ENCODE measurements around the gene GFOD1. TPM values are rescaled to one million over a fixed set of nuclear protein-coding genes. Genes with fewer than 3 reads are reported as not detected.

GFOD1 gene
- total and polyA plus RNA-seq, 4 donors = 2.6 to 16.8 (median 5.0) TPM

DNA sequence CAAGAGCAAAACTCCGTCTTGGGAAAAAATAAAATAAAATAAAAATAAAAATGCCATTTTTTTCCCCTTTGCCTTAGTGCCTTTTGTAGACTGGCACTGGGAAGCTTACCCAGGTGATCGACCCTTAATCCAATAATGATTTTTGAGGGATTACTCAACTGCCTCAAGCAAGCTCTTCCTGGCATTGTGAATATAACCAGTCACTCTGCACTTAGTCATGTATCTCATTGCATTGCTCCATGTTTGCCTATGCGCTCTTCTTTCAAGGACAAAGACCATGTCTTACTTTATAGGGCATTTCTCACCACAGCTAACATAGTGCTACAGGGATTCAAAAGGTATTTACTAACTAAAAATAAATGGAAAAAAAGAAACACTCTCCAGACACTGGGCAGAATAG, 13.0 kb downstream of the GFOD1 start:
- no peak for TF ChIP-seq REST (IDR thresholded peaks at IDR 0.05)
- TF ChIP-seq NR2F2 (IDR thresholded peaks at IDR 0.05) = no peak
- TF ChIP-seq TAF1 (conservative IDR thresholded peaks at IDR 0.05) = no peak
- TF ChIP-seq SP1 (IDR thresholded peaks at IDR 0.05) = peak; percentile 51
- TF ChIP-seq HNF4A (conservative IDR thresholded peaks at IDR 0.05) = peak; percentile 60 to 66
- peak; percentile 59 for TF ChIP-seq ATF3 (IDR thresholded peaks at IDR 0.05)
- peak; percentile 54 to 68 for TF ChIP-seq RXRA (IDR thresholded peaks at IDR 0.05)
- peak; percentile 27 for TF ChIP-seq HNF4G (IDR thresholded peaks at IDR 0.05)
- TF ChIP-seq GABPA (IDR thresholded peaks at IDR 0.05 in 1 of 2, conservative IDR thresholded peaks at IDR 0.05 in 1 of 2) = no peak
- TF ChIP-seq RAD21 (IDR thresholded peaks at IDR 0.05) = peak; percentile 9 to 35
- TF ChIP-seq JUND (IDR thresholded peaks at IDR 0.05) = peak; percentile 40 to 48
- no peak for DNase-seq (ENCODE audit: low spot score)
- Histone ChIP-seq H3K36me3 (ENCODE audit: control insufficient read depth in 4 of 4, insufficient read depth in 3 of 4, low read depth in 1 of 4, low read length in 3 of 4) (peaks cover 0 to 2% (median under 1%) of the 10 kb centered on the region in 4 donors), H3K9ac (ENCODE audit: low read depth in 1 of 2, low read length in 2 of 2) (no peak overlapping the region), H3K27ac (ENCODE audit: low read depth in 1 of 2, low read length in 2 of 2) (peak overlapping the region in 1 of 2 donors; percentile 40), H3K4me3 (ENCODE audit: low read depth in 1 of 3, low read length in 3 of 3) (no peak overlapping the region), H3K27me3 (ENCODE audit: control insufficient read depth in 4 of 4, insufficient read depth in 4 of 4, low read length in 3 of 4) (no peaks in the 10 kb centered on the region), H3K4me1 (ENCODE audit: control insufficient read depth in 4 of 4, insufficient read depth in 4 of 4, low read length in 3 of 4) (peaks cover 3 to 17% (median 5%) of the 10 kb centered on the region in 4 donors), H3K9me3 (ENCODE audit: control insufficient read depth in 4 of 4, low read length in 3 of 4) (no peaks in the 10 kb centered on the region)
- 58% methylated on average over 3 of the region's 3 CpGs for WGBS

- H3K4me3 ChIP-seq (ENCODE audit: low read depth in 1 of 3, low read length in 3 of 3) = no peak overlapping the region
- H3K9ac ChIP-seq (ENCODE audit: low read depth in 1 of 2, low read length in 2 of 2) = no peak overlapping the region
- TF ChIP-seq HNF4G (IDR thresholded peaks at IDR 0.05) (no peak), NR2F2 (IDR thresholded peaks at IDR 0.05) (no peak), ZBTB33 (IDR thresholded peaks at IDR 0.05) (no peak), JUND (IDR thresholded peaks at IDR 0.05) (no peak), YY1 (IDR thresholded peaks at IDR 0.05) (no peak)
- H3K27ac ChIP-seq (ENCODE audit: low read depth in 1 of 2, low read length in 2 of 2) = no peak overlapping the region
- H3K27me3 ChIP-seq (ENCODE audit: control insufficient read depth in 4 of 4, insufficient read depth in 4 of 4, low read length in 3 of 4) = no peaks in the 10 kb centered on the region
- WGBS = 80% methylated on average over 8 of the region's 8 CpGs
- peaks cover 0 to 2% (median under 1%) of the 10 kb centered on the region in 4 donors for H3K36me3 ChIP-seq (ENCODE audit: control insufficient read depth in 4 of 4, insufficient read depth in 3 of 4, low read depth in 1 of 4, low read length in 3 of 4)
- no peak for DNase-seq (ENCODE audit: low spot score)
- peaks cover 2 to 17% (median 5%) of the 10 kb centered on the region in 4 donors for H3K4me1 ChIP-seq (ENCODE audit: control insufficient read depth in 4 of 4, insufficient read depth in 4 of 4, low read length in 3 of 4)
- H3K9me3 ChIP-seq (ENCODE audit: control insufficient read depth in 4 of 4, low read length in 3 of 4) = no peaks in the 10 kb centered on the region
These were observed 13.6 kb downstream of the GFOD1 start for GRCh38 chr6:13473768-13474165.
